ELF-1 (cell line): ENCODE data around the gene FAM118A.

Source experiments
- DNase-seq: peaks from one replicate; pipeline ENCODE4 v3.0.0-alpha.2; 2016; ENCODE audit warnings: low read depth, low spot score

Gene FAM118A

GRCh38 chr22:45376009-45376408 lies 66.3 kb downstream of the FAM118A start:
- no peak for DNase-seq

GRCh38 chr22:45376703-45377102 lies 67.0 kb downstream of the FAM118A start:
- DNase-seq: no peak

- no peak for DNase-seq
Measured at GRCh38 chr22:45381348-45381747, 71.6 kb downstream of the FAM118A start.

GRCh38 chr22:45389546-45389945 lies 79.8 kb downstream of the FAM118A start:
- DNase-seq: no peak
